Measurements from ENCODE around the gene BEX3. TPM values are rescaled to one million over a fixed set of nuclear protein-coding genes. Genes with fewer than 3 reads are reported as not detected.
A peak's percentile ranks its signal among the peaks of the same experiment; 100 is the strongest.
"Not testable (repeated sequence)": the region's sequence is repeated elsewhere in the genome, so short reads cannot be mapped to it uniquely, and the experiment has no call there.

BEX3 gene
- total RNA-seq, 1 experiment from 2014 or later, result 380 TPM

- no peak for DNase-seq (ENCODE audit: low read depth)
These were observed 6.5 kb downstream of the BEX3 start for GRCh38 chrX:103382877-103383276.

- DNase-seq (ENCODE audit: low read depth), result no peak
These were observed 8.3 kb downstream of the BEX3 start for GRCh38 chrX:103384672-103385071.

GRCh38 chrX:103385283-103385830 is 9.0 kb downstream of the BEX3 start:
- DNase-seq (ENCODE audit: low read depth), result peak; percentile 36

- no peak for DNase-seq (ENCODE audit: low read depth)
These were observed 10.0 kb downstream of the BEX3 start for GRCh38 chrX:103386332-103386731.

- DNase-seq (ENCODE audit: low read depth), result no peak
These were observed 17.1 kb downstream of the BEX3 start for GRCh38 chrX:103393487-103393886.

- DNase-seq (ENCODE audit: low read depth), result peak; percentile 70
These were observed 19.8 kb downstream of the BEX3 start for GRCh38 chrX:103396186-103396585.

GRCh38 chrX:103396660-103397059 is 20.3 kb downstream of the BEX3 start:
- DNase-seq (ENCODE audit: low read depth), result no peak

- no peak for DNase-seq (ENCODE audit: low read depth)
These were observed 21.4 kb downstream of the BEX3 start for GRCh38 chrX:103397707-103398106.

- DNase-seq (ENCODE audit: low read depth), result peak; percentile 89
These were observed 22.1 kb downstream of the BEX3 start for GRCh38 chrX:103398421-103398864.

GRCh38 chrX:103399744-103400143 is 23.4 kb downstream of the BEX3 start:
- DNase-seq (ENCODE audit: low read depth), result no peak

- no peak for DNase-seq (ENCODE audit: low read depth)
These were observed 24.6 kb downstream of the BEX3 start for GRCh38 chrX:103400931-103401330.

GRCh38 chrX:103404231-103405008 is 28.1 kb downstream of the BEX3 start:
- DNase-seq (ENCODE audit: low read depth), result peak; percentile 84

- DNase-seq (ENCODE audit: low read depth), result no peak
These were observed 28.6 kb downstream of the BEX3 start for GRCh38 chrX:103405009-103405333.

GRCh38 chrX:103406256-103406655 is 29.9 kb downstream of the BEX3 start:
- no peak for DNase-seq (ENCODE audit: low read depth)

- DNase-seq (ENCODE audit: low read depth), result no peak
These were observed 31.4 kb downstream of the BEX3 start for GRCh38 chrX:103407776-103408175.

- not testable (repeated sequence) for DNase-seq (ENCODE audit: low read depth)
These were observed 35.4 kb downstream of the BEX3 start for GRCh38 chrX:103411721-103412120.

GRCh38 chrX:103413705-103414387 is 37.5 kb downstream of the BEX3 start:
- DNase-seq (ENCODE audit: low read depth), result no peak

GRCh38 chrX:103414561-103414960 is 38.2 kb downstream of the BEX3 start:
- DNase-seq (ENCODE audit: low read depth), result no peak

GRCh38 chrX:103415068-103415467 is 38.7 kb downstream of the BEX3 start:
- DNase-seq (ENCODE audit: low read depth), result no peak

- no peak for DNase-seq (ENCODE audit: low read depth)
These were observed 39.2 kb downstream of the BEX3 start for GRCh38 chrX:103415528-103415927.

GRCh38 chrX:103417370-103417769 is 41.0 kb downstream of the BEX3 start:
- no peak for DNase-seq (ENCODE audit: low read depth)

- DNase-seq (ENCODE audit: low read depth), result peak; percentile 30
These were observed 41.6 kb downstream of the BEX3 start for GRCh38 chrX:103417933-103418332.

GRCh38 chrX:103418811-103419340 is 42.5 kb downstream of the BEX3 start:
- no peak for DNase-seq (ENCODE audit: low read depth)
